HG02973 (cell line): ENCODE data around the gene GCC1.

Experiments
- ATAC-seq: cut with Tn5 transposase; IDR thresholded peaks from one replicate; pipeline ENCODE4 v1.9.1; 2021; ENCODE audit warnings: moderate library complexity; ENCODE audit not compliant: unreplicated experiment

The GCC1 gene, protein sequence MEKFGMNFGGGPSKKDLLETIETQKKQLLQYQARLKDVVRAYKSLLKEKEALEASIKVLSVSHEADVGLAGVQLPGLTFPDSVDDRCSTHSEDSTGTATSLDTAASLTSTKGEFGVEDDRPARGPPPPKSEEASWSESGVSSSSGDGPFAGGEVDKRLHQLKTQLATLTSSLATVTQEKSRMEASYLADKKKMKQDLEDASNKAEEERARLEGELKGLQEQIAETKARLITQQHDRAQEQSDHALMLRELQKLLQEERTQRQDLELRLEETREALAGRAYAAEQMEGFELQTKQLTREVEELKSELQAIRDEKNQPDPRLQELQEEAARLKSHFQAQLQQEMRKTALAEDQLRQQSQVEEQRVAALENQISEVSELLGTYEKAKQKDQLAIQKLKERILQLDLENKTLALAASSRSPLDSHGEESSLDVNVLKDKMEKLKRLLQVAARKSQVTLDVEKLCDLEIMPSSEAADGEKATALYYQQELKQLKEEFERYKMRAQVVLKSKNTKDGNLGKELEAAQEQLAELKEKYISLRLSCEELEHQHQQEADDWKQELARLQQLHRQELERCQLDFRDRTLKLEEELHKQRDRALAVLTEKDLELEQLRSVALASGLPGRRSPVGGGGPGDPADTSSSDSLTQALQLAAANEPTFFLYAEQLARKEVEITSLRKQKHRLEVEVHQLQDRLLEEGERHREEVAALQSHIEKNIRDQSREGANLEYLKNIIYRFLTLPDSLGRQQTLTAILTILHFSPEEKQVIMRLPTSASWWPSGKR

DNA sequence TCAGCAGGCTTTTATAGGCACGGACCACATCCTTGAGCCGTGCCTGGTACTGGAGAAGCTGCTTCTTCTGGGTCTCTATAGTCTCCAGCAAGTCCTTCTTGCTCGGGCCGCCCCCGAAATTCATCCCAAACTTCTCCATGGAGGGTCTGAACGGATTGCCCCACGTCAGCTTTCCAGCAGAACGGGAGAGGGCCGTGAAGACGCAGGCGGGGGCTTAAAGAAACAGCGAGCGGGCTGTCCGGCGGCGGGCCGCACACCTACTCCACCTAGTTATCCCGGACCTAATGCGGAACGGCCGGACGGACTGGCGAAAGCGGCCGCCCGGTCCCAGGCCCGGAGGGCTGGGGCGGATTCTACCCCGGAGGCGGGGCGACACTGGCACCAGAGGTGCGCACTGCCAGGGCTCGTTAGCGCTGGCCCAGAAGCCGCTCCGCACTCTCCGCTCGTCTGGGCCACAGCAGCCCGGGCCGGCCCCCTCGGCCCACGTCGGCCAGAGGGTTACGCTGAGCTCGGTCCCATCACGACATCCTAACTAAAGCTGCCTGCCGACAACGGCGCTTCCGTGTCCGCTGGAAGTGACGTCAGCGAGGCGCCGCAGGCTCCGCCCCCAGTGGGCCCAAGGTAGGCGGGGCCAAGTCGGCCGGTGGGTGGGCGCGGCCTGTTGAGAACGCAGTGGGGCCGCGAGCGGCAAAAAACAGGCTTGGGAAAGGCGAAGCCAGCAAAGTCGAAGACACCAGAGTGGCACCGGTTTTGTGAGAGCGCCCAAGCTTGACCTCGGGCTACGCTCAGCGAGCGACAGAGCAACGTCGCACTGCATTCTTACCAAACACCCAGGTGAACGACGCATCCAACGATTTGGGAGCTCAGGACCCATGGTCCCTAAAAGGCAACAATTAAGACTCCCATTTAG is at the start of gene GCC1:
Gene GCC1, minus strand, starts transcription at position 553 of the 910 bp plus-strand sequence. Its CDS starts 414 bp downstream, at position 139.
- peak; percentile 80 for ATAC-seq

DNA sequence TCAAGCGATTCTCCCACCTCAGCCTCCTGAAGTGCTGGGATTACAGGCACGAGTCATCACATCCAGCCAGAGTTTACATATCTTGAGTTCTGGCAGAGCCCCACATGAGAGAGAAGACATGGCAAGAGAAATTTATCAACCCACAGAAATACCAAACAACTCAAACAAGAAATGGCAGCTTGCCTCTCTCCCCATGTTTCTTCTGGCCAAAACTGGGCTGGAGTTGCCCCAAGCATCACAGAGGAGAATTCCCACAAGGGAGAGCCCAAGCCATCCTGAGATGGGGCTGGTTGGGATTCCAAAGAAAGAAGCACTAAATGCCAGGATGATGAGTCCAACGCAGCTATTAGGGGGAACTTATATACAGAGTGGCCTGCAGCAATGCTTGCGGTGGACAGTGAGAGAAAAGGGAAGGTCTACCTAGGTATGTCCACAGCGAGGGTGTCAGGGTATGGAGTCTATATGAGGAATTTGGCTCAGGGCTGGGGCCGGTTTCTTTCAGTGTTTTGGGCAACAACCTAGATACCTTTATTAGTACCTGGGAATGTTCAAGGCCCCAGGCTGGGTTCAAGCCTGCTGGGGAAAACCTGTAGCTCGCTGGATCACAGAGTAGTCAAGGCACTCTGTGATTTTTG is 47.0 kb upstream of the GCC1 start:
- ATAC-seq = no peak

DNA sequence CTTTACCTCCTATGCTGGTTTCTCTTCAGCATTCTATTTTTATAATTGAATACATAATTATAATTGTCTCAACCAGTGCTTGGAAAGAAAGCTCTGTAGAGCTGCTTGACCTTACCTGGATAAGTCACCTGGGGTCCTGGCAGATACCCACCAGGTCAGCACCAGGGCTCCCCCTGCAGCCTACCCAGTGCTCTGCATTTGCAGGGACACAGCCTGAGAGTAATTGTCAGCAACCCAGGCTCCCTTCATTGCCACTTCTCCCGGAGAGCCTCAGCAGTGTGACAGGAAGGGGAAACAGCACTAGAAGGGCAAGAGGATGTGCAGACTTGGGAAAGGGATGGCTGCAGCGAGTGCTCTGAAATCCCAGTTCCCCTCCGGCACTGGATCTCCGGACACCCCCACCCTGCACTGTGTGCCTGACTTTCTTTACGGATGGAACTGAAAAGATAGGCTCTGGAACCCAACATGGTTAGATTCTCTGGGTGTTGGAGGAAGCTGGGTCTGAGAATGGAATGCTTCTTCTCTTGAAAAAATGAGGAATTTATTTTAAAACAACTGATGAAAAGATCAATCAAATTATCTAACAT is 44.0 kb upstream of the GCC1 start:
- peak; percentile 67 for ATAC-seq

DNA sequence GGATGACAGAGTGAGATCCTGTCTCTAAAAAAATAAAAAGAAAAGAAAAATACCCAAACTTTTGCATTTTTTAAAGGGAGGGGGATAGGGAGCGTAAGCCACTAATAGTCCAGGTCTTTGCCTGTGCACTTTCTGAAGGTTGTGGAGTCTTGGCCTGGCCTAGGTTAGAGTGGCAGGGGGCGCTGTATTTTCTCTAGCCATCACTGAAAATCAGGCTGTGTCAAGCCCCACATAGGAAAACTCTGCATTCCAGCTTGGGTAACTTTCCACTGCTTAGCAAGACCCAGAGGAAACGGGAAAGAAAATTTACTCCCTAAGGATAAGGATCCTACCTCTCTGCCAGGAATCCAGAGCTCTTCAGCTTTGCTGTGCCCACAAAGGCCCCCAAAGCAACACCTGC is 43.0 kb upstream of the GCC1 start:
- no peak for ATAC-seq

DNA sequence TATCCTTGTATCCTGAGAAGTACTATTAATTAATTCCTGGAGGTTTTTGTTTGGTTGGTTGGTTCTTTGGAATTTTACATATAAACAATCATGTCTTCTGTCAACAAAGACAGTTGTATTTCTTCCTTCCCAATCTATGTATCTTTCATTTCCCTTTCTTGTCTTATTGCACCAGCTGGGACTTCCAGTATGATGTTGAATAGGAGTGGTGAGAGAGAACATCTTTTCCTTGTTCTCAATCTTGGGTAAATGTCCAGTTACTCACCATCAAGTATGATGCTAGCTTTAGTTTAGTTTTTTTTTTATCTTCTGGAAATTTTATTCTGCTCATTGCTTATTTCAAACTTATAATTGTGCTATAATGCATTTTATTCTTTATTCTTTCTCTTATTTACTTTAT is 39.9 kb upstream of the GCC1 start:
- ATAC-seq = no peak

DNA sequence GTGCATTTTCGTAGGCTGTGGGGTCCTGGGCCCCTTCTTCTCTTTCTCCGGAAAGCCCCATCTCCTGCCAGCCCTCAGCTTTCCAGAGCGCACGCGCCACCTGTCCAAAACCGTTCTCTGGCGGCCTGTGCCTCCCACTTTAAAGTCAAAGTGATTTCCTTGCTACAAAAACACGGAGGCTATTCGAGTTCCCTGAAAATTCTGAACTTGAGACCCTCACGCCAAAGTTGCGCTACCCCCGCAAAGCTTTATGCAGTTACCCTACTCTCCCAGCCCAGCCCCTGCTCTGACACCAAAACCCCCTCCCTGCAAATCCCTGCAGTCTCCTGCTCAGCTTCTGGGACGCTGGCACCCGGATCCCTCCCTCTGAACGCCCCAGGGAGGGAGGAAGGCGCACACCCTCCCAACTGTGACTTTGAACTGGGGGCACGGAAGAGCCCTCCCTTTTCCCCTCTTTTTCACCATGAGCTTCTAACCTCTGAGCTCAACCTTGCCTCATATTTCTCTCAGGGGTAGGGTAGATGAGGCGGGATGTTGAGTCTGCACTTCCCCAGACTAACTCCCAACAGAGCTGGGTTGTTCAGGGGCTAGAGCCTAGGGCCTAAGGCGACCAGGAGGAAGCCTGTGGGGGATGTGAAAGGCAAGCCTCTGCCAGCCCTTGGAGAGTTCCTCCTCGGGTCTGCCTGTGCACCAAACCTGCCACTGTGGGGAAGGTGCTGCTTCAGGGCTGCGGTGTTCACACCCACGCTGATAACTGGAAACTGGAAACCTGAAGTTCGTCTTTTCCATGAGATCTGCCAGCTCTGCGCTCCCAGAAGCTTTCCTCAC is 35.2 kb upstream of the GCC1 start:
- ATAC-seq = no peak

DNA sequence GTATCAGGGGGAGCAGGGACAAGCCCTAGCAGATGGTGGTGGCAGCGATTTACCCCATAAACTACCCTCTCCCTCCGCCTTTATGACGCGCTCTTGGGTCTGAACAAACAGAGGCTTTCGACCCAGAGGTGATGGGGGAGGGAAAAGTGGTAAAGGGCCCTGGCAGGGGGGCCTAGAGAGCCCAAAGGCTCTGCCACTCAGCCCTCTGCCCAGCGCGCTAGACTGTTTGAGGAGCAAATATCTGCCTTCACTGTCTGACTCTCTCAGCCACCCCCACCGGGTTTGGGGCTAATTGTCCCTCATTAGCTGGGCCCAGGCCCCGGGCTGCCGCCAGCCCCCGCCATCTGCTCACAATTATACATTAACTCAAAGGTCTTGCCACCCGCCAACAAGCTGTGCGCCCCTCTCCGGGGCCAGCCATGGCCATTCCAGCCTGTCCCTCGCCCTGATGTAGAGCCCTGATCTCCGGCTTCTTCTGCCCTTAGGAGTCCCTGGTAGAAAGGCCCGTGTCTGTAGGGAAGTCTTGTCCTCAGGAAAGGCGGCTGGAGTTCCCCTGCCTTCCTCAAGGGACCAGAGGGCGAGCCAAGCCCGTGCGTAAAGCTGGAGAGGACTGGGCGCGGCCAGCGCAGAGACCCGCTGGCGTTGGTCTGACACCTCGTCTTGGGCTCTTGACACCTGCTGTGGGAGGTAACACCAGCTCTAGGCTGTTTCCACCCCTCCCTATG is 34.4 kb upstream of the GCC1 start:
- ATAC-seq = no peak

DNA sequence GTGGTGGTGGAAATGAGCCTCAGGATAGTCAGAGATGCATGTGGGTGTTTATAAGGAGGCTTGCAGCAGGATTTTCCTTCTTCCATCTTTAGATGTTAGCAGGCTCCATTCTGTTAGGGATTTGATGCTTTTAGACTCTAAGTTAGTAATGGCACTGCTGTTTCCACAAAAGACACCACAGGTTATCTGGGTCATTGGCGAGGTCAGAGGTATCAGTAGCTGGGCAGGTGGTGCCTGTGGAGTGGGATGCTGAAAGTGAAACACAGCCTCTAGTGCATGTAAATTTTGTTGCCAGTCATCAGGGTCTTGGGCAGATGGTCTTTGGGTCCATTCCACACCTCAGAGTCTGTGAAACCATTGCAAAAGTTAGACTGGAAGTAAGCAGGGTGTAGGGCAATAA is 33.4 kb upstream of the GCC1 start:
- no peak for ATAC-seq

DNA sequence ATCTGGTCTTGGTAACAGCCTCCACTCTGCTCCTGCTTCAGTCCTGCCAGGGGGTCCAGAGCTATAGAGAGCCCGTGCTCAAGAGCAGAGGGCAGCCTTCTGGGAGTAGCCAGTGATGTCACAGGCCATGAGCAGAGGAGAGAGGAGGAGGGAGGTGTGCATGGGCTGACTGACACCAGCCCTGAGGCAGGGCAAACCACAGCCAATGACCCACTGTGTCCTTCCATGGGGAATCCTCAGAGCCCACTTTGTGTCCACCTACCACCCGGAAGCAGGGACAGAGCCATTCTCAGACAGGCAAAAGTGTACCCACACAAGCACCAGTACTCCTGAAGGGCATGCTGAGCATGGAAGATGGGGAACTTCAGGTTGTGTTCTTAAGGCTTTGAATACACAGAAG is 32.6 kb upstream of the GCC1 start, which contains the start of gene PAX4:
Gene PAX4, minus strand, starts transcription at position 101 of the 400 bp plus-strand sequence. CDS start 2,214 bp downstream, outside the sequence.
- ATAC-seq = no peak

DNA sequence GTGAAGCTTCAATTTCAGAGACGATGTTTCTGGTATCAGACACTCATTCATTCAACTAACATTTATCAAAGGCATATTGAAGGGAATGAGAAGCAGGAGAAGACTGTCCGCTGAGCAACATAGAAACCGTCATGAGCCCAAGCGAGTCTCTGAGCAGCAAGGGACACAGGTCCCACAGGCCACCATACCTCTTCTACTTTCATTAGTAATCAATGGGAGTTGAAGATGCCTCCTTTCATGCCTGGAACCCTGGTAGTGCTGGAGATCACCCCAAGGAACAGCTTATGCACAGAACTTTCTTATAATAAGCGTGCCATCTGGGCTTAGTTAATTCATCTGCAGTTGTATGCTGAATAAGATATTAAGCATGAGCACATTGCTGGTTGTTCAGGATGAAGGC is 31.3 kb upstream of the GCC1 start:
- ATAC-seq = no peak

DNA sequence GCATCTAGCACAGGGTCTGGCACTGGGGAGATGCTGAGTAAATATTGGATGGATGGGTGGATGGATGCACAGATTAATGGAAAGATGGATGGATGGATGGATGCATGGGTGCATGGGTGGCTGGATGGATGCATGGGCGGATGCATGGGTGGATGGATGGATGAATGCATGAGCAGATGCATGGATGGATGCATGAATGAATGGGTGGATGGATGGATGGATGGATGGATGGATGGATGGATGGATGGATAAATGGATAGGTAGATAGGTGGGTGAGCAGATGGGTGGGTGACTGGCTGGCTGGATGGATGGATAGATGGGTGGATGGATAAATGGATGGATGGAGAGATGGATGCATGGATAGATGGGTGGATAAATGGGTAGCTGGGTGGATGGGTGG is 26.9 kb upstream of the GCC1 start:
- ATAC-seq = no peak

DNA sequence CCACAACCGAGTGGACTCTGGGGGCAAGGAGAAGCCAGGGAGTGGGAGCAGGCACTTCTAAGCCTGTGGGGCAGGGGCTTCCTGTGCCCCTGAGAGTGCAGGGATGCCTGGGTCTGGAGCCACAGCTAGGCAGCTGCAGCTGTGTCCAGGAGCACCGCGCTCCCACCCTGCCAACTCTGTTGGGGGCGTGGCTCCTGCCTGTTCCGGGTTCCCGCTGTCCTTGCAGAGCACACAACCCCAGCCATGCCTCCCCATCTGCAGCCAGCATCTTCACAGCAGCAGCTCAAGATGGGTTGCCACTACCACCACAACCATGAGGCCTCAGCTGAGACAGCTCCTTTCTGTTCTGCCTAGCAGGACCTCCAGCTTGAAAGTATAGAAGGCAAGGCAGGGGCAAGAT is 23.9 kb upstream of the GCC1 start:
- no peak for ATAC-seq

DNA sequence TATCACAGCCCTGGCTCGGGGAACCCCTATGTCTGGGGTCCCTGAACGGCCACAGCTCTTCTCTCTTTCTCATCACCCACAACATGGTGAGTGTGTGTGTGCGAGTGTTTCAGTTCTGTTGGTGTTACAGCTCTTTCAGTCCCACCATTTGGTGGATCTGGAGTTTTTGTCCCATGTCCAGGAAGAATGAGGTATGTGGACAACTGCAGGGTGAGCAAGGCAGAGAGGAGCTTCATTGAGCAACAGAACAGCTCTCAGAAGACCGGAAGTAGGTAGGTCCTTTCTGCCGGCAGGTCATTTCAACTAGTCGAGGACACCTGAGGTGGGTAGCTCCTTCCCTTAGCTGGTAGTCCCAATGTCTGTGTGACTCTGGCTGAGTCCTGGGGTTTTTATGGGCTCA is 23.1 kb upstream of the GCC1 start:
- ATAC-seq = no peak

DNA sequence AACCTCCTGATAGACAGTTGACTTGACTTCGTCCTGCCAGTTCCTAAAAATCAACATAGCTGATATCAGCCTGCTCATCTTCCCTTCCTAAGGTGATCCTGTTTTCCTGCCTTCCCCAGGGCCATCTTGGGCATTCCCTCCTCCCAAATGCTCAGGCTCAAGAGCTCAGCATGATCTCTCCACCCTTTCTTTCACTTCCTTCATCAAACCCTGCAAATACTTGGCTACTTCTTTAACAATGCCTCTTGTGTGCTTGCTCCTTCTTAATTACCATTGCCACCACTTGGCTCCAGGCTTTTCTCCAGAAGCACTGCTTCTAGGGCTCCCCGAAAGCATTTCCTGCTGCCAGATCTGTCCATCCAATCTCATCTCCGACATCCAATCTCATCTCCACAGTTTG is 15.5 kb upstream of the GCC1 start:
- no peak for ATAC-seq

DNA sequence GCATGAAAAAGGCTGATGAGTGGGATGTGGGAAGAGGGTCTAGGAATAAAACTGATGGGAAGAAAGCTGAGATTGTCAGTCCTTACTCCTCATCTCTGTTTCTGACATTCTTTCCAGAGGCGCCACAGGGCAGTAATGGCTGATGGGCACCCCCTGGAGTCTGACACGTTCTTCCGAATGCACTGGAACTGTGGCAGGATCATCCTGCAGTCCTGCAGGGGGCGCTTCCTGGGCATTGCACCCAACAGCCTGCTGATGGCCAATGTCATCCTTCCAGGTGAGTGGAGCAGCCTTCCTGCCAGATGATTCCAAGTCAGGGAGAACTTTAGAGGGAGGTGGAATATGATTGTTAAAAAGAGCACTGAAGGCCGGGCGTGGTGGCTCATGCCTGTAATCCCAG is 12.9 kb upstream of the GCC1 start:
- ATAC-seq = no peak

DNA sequence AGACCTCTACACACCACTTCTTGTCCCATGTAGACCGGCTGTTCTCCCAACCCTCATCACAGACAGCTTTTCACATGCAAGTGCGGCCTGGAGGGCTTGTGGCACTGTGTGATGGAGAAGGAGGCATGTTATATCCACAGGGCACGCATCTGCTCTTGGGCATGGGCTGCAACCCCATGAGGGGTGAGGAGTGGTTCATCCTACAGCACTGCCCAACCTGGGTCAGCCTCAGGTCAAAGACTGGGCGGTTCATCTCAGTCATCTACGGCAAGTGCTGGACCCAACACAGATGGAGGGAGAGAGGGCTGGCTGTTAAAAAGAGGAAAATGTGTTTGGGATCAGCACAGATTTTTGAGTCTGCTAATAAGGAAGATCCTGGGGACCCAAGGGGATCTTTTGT is 10.3 kb upstream of the GCC1 start:
- ATAC-seq = no peak

DNA sequence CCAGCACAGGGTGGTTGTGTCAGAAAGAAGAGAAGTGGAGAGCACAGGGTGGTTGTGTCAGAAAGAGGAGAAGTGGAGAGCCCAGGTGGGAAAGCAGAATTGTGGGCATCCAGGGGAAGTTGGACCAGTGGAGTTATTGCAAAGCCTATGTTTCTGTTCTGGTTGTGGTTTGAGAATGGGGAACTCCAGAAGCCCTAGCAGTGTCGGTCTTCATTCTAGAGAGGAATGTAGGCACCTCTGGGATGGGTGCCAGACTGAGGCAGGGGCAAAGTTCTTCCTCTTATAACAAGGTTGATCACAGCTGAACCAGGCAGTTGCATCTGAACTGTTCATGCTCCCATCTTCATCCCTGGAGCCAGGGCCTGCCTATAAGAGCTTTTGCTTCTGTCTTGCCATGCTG is 9.1 kb upstream of the GCC1 start:
- no peak for ATAC-seq

DNA sequence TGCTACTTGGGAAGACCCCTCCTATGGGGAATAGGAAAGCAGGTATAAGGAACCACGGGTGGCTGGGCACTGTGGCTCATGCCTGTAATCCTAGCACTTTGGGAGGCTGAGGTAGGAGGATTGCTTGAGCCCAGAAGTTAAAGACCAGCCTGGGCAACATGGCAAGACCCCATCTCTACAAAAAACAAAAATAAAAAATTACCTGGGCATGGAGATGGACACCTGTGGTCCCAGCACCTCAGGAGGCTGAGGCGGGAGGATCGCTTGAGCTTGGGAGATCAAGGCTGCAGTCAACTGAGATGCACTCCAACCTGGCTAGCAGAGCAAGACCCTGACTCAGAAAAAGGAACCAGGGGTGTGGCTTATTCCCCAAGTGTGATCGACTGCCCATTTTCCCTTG is 7.2 kb upstream of the GCC1 start:
- ATAC-seq = no peak

DNA sequence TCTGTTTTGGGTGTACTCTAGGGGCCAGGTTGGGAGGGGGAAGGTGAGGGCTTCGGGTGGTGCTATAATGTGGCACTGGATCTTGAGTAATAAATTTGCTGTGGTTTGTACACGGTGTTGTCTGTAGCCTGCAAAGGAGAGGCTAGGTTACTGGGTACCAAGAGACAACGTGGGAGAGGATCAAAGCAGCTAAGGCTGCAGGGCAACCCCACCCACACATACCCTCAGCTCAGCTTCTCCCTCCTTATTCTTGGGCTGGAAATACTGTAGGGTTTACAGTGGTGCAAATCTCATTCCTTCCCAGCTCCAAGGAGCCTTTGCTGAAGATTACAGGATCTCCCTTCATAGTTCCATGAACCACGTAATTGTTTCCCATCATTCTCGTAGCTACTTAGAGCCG is 6.2 kb upstream of the GCC1 start:
- ATAC-seq = no peak
